Measurements from ENCODE around the gene NRCAM. TPM values are rescaled to one million over a fixed set of nuclear protein-coding genes. Genes with fewer than 3 reads are reported as not detected.

NRCAM gene
- total and polyA plus RNA-seq, 10 of the 15 experiments (the other 5 are each of a cell fraction or from before 2014, with no cell fraction given) = 0.30 to 2.0 (median 1.0) TPM

GRCh38 chr7:108189733-108190388 lies 266.4 kb downstream of the NRCAM start (continued):
- TF ChIP-seq, protein P1, sequence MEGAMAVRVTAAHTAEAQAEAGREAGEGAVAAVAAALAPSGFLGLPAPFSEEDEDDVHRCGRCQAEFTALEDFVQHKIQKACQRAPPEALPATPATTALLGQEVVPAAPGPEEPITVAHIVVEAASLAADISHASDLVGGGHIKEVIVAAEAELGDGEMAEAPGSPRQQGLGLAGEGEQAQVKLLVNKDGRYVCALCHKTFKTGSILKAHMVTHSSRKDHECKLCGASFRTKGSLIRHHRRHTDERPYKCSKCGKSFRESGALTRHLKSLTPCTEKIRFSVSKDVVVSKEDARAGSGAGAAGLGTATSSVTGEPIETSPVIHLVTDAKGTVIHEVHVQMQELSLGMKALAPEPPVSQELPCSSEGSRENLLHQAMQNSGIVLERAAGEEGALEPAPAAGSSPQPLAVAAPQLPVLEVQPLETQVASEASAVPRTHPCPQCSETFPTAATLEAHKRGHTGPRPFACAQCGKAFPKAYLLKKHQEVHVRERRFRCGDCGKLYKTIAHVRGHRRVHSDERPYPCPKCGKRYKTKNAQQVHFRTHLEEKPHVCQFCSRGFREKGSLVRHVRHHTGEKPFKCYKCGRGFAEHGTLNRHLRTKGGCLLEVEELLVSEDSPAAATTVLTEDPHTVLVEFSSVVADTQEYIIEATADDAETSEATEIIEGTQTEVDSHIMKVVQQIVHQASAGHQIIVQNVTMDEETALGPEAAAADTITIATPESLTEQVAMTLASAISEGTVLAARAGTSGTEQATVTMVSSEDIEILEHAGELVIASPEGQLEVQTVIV (IDR thresholded peaks at IDR 0.05; ENCODE audit: borderline replicate concordance, partially characterized antibody) = no peak
- TF ChIP-seq TAF1 (IDR thresholded peaks at IDR 0.05; ENCODE audit: borderline replicate concordance, low read depth, low read length) (no peak), MTA2 (IDR thresholded peaks at IDR 0.05; ENCODE audit: low read depth) (0 out of 2 replicates have a peak, but pooled peaks have one; percentile 27)

- Histone ChIP-seq H4K20me1 (ENCODE audit: control insufficient read depth, insufficient read depth) (no peaks in the 10 kb centered on the region), H3K9ac (ENCODE audit: control insufficient read depth, insufficient read depth, low read length) (no peak overlapping the region), H3K27ac (ENCODE audit: control insufficient read depth, insufficient read depth) (no peak overlapping the region), H3K9me3 (replicated peaks; ENCODE audit: control insufficient read depth, insufficient read depth, low read length) (peaks cover 4% of the 10 kb centered on the region; the same call in 2 of the 3 replicates), H3K4me3 (no peak overlapping the region), H3K4me1 (ENCODE audit: control insufficient read depth, insufficient read depth, low read length) (peaks cover 9% of the 10 kb centered on the region), H3K27me3 (replicated peaks in 1 of 2; ENCODE audit: control insufficient read depth in 2 of 2, insufficient read depth in 2 of 2, low read length in 1 of 2) (no peaks in the 10 kb centered on the region), H2AFZ (ENCODE audit: control insufficient read depth, low read depth, low read length) (no peak overlapping the region; the same call in 1 of the 2 replicates), H3K79me2 (ENCODE audit: control insufficient read depth, insufficient read depth, low read length) (no peaks in the 10 kb centered on the region), H3K36me3 (ENCODE audit: control insufficient read depth in 2 of 2, insufficient read depth in 2 of 2, low read length in 1 of 2) (no peaks in the 10 kb centered on the region), H3K4me2 (ENCODE audit: control insufficient read depth, insufficient read depth) (no peak overlapping the region)
- ATAC-seq (no peak), FAIRE-seq (no peak), DNase-seq (ENCODE audit: low read depth, low spot score) (no peak)
- WGBS (ENCODE audit: insufficient coverage, insufficient replicate concordance, low lambda C conversion rate, missing lambda C conversion rate) = 62% methylated on average over 3 of the region's 3 CpGs
- ChIA-PET RAD21 (ENCODE audit: unreplicated experiment) (interaction anchor here (1.7 to 3.4 kb wide), 2 partner anchors 10 to 23 kb away, joined by 3 to 11 read pairs; no protein-coding TSS in a partner anchor), POLR2A (interaction anchor here (0.9 to 1.6 kb wide), 3 partner anchors 10 to 172 kb away, joined by 3 to 4 read pairs (median 3); no protein-coding TSS in a partner anchor), CTCF (interaction anchor here (1.0 to 1.3 kb wide), 2 partner anchors 43 to 308 kb away, joined by 3 to 4 read pairs; no protein-coding TSS in a partner anchor), SMC1A (ENCODE audit: uncharacterized antibody, unreplicated experiment) (interaction anchor here (0.8 to 2.1 kb wide), 9 partner anchors 15 to 363 kb away, joined by 3 to 14 read pairs (median 3); no protein-coding TSS in a partner anchor)
- no TSS peak for BruUV-seq (replicated peaks)
- intact Hi-C loops (cut with micrococcal nuclease; ENCODE audit: unreplicated experiment) = loop anchor here (2.0 to 10.0 kb wide), 2 partner anchors 22 to 116 kb away; no protein-coding TSS in a partner anchor
- in situ Hi-C loops (cut with MboI) = no loop called here
- TF ChIP-seq SREBF2 (IDR thresholded peaks at IDR 0.05; ENCODE audit: low read length) = no peak
- no peak for TF ChIP-seq CREM (IDR thresholded peaks at IDR 0.05; ENCODE audit: low read depth)
- TF ChIP-seq NR2C2 (IDR thresholded peaks at IDR 0.05; ENCODE audit: borderline replicate concordance, control insufficient read depth, insufficient read length, low read depth) = no peak
- TF ChIP-seq BCLAF1 (IDR thresholded peaks at IDR 0.05) = no peak
Measured at GRCh38 chr7:108188724-108189123, 267.5 kb downstream of the NRCAM start.
